ENCODE data around the gene IL12RB1. TPM values are rescaled to one million over a fixed set of nuclear protein-coding genes. Genes with fewer than 3 reads are reported as not detected.

Gene IL12RB1
- total RNA-seq, 2 experiments from 2014 or later: 7.7 to 41.7 TPM

- Histone ChIP-seq H3K4me2 (ENCODE audit: low read length) (peak overlapping the region; percentile 64), H2AFZ (ENCODE audit: low read length) (no peak overlapping the region), H3K4me1 (ENCODE audit: insufficient read depth, low read length, poor library complexity, severe bottlenecking) (peaks cover 38% of the 10 kb centered on the region), H3K4me3 (ENCODE audit: low read depth, low read length, poor library complexity, severe bottlenecking) (peak overlapping the region; percentile 38), H3K9me2 (ENCODE audit: insufficient read depth, low read length) (no peaks in the 10 kb centered on the region), H4K20me1 (ENCODE audit: insufficient read depth, low read length) (0 out of 2 replicates have a peak, but pooled peaks cover 3% of the 10 kb centered on the region), H3K79me2 (ENCODE audit: insufficient read depth, low read depth, low read length) (peaks cover 24% of the 10 kb centered on the region; the same call in 1 of the 2 replicates), H3K27ac (ENCODE audit: low read depth, low read length, poor library complexity, severe bottlenecking) (no peak overlapping the region), H3K36me3 (ENCODE audit: insufficient read depth, low read length) (peaks cover 53% of the 10 kb centered on the region), H3K9me3 (ENCODE audit: low read length) (no peaks in the 10 kb centered on the region)
- intact Hi-C loops (cut with micrococcal nuclease; ENCODE audit: unreplicated experiment): no loop called here
- DNase-seq (ENCODE audit: low spot score): no peak
- BruUV-seq (replicated peaks): no TSS peak
- ChIA-PET CTCF (ENCODE audit: unreplicated experiment) (interaction anchor here (0.6 kb wide), 1 partner anchor 94 kb away, joined by 4 read pairs; no protein-coding TSS in a partner anchor), POLR2A (interaction anchor here (0.6 kb wide), 1 partner anchor 12 kb away, joined by 3 read pairs; no protein-coding TSS in a partner anchor)
- TF ChIP-seq EZH2phosphoT487 (IDR thresholded peaks at IDR 0.05; ENCODE audit: borderline replicate concordance, low read depth, low read length): no peak
These were observed 30.6 kb upstream of the IL12RB1 start for GRCh38 chr19:18117364-18117691.

GRCh38 chr19:18114483-18114882 lies 27.7 kb upstream of the IL12RB1 start:
- BruUV-seq (replicated peaks): no TSS peak
- Histone ChIP-seq H3K79me2 (ENCODE audit: insufficient read depth, low read depth, low read length) (peaks cover 13% of the 10 kb centered on the region; the same call in 1 of the 2 replicates), H3K4me3 (ENCODE audit: low read depth, low read length, poor library complexity, severe bottlenecking) (no peak overlapping the region), H3K4me2 (ENCODE audit: low read length) (no peak overlapping the region), H3K27ac (ENCODE audit: low read depth, low read length, poor library complexity, severe bottlenecking) (no peak overlapping the region), H3K9me3 (ENCODE audit: low read length) (no peaks in the 10 kb centered on the region), H3K4me1 (ENCODE audit: insufficient read depth, low read length, poor library complexity, severe bottlenecking) (peaks cover 42% of the 10 kb centered on the region), H3K9me2 (ENCODE audit: insufficient read depth, low read length) (no peaks in the 10 kb centered on the region), H4K20me1 (ENCODE audit: insufficient read depth, low read length) (0 out of 2 replicates have a peak, but pooled peaks cover 3% of the 10 kb centered on the region), H3K36me3 (ENCODE audit: insufficient read depth, low read length) (peaks cover 54% of the 10 kb centered on the region), H2AFZ (ENCODE audit: low read length) (no peak overlapping the region)
- CTCF ChIA-PET (ENCODE audit: unreplicated experiment): no interaction called here
- POLR2A ChIA-PET: no interaction called here
- DNase-seq (ENCODE audit: low spot score): no peak
- no peak for TF ChIP-seq EZH2phosphoT487 (IDR thresholded peaks at IDR 0.05; ENCODE audit: borderline replicate concordance, low read depth, low read length)
- TF ChIP-seq CTCF (conservative IDR thresholded peaks at IDR 0.05; ENCODE audit: low read length): no peak
- intact Hi-C loops (cut with micrococcal nuclease; ENCODE audit: unreplicated experiment): no loop called here

- Histone ChIP-seq H4K20me1 (ENCODE audit: insufficient read depth, low read length) (0 out of 2 replicates have a peak, but pooled peaks cover 3% of the 10 kb centered on the region), H3K4me1 (ENCODE audit: insufficient read depth, low read length, poor library complexity, severe bottlenecking) (peaks cover 42% of the 10 kb centered on the region), H3K79me2 (ENCODE audit: insufficient read depth, low read depth, low read length) (peaks cover 7% of the 10 kb centered on the region; the same call in 1 of the 2 replicates), H2AFZ (ENCODE audit: low read length) (no peak overlapping the region), H3K9me3 (ENCODE audit: low read length) (no peaks in the 10 kb centered on the region), H3K36me3 (ENCODE audit: insufficient read depth, low read length) (peaks cover 60% of the 10 kb centered on the region), H3K9me2 (ENCODE audit: insufficient read depth, low read length) (no peaks in the 10 kb centered on the region), H3K27ac (ENCODE audit: low read depth, low read length, poor library complexity, severe bottlenecking) (no peak overlapping the region), H3K4me3 (ENCODE audit: low read depth, low read length, poor library complexity, severe bottlenecking) (no peak overlapping the region), H3K4me2 (ENCODE audit: low read length) (no peak overlapping the region)
- TF ChIP-seq EZH2phosphoT487 (IDR thresholded peaks at IDR 0.05; ENCODE audit: borderline replicate concordance, low read depth, low read length) (no peak), CTCF (conservative IDR thresholded peaks at IDR 0.05; ENCODE audit: low read length) (no peak)
- no TSS peak for BruUV-seq (replicated peaks)
- no peak for DNase-seq (ENCODE audit: low spot score)
- intact Hi-C loops (cut with micrococcal nuclease; ENCODE audit: unreplicated experiment): loop anchor here (2.0 kb wide), 1 partner anchor 55 kb away; no protein-coding TSS in a partner anchor
- CTCF ChIA-PET (ENCODE audit: unreplicated experiment): no interaction called here
- POLR2A ChIA-PET: no interaction called here
These were observed 27.1 kb upstream of the IL12RB1 start for GRCh38 chr19:18113827-18114226.

Data from OCI-LY7 (cell line).